K562 (cell line): ENCODE data around the gene THSD8. TPM values are rescaled to one million over a fixed set of nuclear protein-coding genes. Genes with fewer than 3 reads are reported as not detected.

Experiments
- CTCFL ChIP-seq: IDR thresholded peaks from 2 replicates; pipeline ENCODE4 v1.6.1; 2011; ENCODE audit warnings: borderline replicate concordance, low read depth, mild to moderate bottlenecking, moderate library complexity, low read length; ENCODE audit not compliant: insufficient read depth, poor library complexity, severe bottlenecking
- MTA3 ChIP-seq: fragments of 450-650 bp; formaldehyde crosslinking; IDR thresholded peaks from 2 replicates; pipeline ENCODE4 v1.6.1; 2017; ENCODE audit warnings: mild to moderate bottlenecking, borderline replicate concordance
- SMAD2 ChIP-seq: fragments of 150-350 bp; IDR thresholded peaks from 2 replicates; pipeline ENCODE4 v1.6.1; 2014; ENCODE audit warnings: low read depth, mild to moderate bottlenecking, low read length
- ZBTB33 ChIP-seq: sonication (generic); formaldehyde crosslinking; IDR thresholded peaks from 2 replicates; pipeline ENCODE4 v1.8.1; 2023; ENCODE audit warnings: mild to moderate bottlenecking, missing genetic modification reagents
- ZKSCAN8 ChIP-seq: fragments of 200-800 bp; sonication (Bioruptor generic); IDR thresholded peaks from 2 replicates; pipeline ENCODE4 v1.6.1; 2016; ENCODE audit warnings: missing genetic modification characterization, missing compliant biosample characterization
- ZNF12 ChIP-seq: sonication (generic); formaldehyde crosslinking; IDR thresholded peaks from 2 replicates; pipeline ENCODE4 v1.4.0; 2020; ENCODE audit warnings: mild to moderate bottlenecking, missing genetic modification reagents
- ZNF740 ChIP-seq, 3 experiments: fragments of 200-800 bp in 1 of 3; sonication (Bioruptor generic) in 1 of 3; sonication (generic) in 1 of 3; formaldehyde crosslinking in 1 of 3; IDR thresholded peaks; 2 replicates each; pipeline versions ENCODE4 v1.6.1 to v1.8.0; 2016 to 2022; ENCODE audit warnings: mild to moderate bottlenecking in 2 of 3, missing compliant biosample characterization in 2 of 3, missing genetic modification characterization in 2 of 3, missing genetic modification reagents in 1 of 3
- polyA plus RNA-seq, 8 experiments: library from polyadenylated mRNA; depleted of rRNA in 4 of 8; stranded (reverse) in 5 of 8; unstranded in 3 of 8; fragments of >200 nt; fragmentation: Nextera tagmentation in 2 of 8; fragmentation: Illumina TruSeq in 1 of 8; extraction: Ambion mirVana in 2 of 8; extraction: Trizol in 1 of 8; gene quantifications; 2 replicates each; pipeline versions ENCODE4 v1.2.1 to v1.2.3, GENCODE V29; 2011 to 2014; ENCODE audit warnings: inconsistent platforms in 1 of 8, missing spikeins in 1 of 8
- total RNA-seq, 7 experiments: library from RNA; depleted of rRNA in 6 of 7; stranded (reverse); fragments of >200 nt in 6 of 7; fragmentation: Illumina TruSeq in 2 of 7; extraction: Trizol in 2 of 7; gene quantifications; 2 replicates each; pipeline versions ENCODE4 v1.2.1 to v1.2.3, GENCODE V29; 2011 to 2021; ENCODE audit warnings: low replicate concordance in 1 of 7
- TF ChIP-seq, protein P1 (sequence below): fragments of 250-450 bp; sonication (Bioruptor Pico); IDR thresholded peaks from 2 replicates; pipeline ENCODE4 v1.4.0; 2020
- TF ChIP-seq, protein P2 (sequence below), 2 experiments: fragments of 450-650 bp; IDR thresholded peaks; 2 replicates each; pipeline ENCODE4 v1.6.1; 2016

The THSD8 gene
- total and polyA plus RNA-seq, 9 of the 15 experiments (the other 6 are each of a cell fraction or from before 2014, with no cell fraction given): 8.4 to 42.4 (median 19.9) TPM; not detected in 2

GRCh38 chr19:12777217-12778016 lies 24.5 kb upstream of the THSD8 start (continued):
- TF ChIP-seq, protein P1, sequence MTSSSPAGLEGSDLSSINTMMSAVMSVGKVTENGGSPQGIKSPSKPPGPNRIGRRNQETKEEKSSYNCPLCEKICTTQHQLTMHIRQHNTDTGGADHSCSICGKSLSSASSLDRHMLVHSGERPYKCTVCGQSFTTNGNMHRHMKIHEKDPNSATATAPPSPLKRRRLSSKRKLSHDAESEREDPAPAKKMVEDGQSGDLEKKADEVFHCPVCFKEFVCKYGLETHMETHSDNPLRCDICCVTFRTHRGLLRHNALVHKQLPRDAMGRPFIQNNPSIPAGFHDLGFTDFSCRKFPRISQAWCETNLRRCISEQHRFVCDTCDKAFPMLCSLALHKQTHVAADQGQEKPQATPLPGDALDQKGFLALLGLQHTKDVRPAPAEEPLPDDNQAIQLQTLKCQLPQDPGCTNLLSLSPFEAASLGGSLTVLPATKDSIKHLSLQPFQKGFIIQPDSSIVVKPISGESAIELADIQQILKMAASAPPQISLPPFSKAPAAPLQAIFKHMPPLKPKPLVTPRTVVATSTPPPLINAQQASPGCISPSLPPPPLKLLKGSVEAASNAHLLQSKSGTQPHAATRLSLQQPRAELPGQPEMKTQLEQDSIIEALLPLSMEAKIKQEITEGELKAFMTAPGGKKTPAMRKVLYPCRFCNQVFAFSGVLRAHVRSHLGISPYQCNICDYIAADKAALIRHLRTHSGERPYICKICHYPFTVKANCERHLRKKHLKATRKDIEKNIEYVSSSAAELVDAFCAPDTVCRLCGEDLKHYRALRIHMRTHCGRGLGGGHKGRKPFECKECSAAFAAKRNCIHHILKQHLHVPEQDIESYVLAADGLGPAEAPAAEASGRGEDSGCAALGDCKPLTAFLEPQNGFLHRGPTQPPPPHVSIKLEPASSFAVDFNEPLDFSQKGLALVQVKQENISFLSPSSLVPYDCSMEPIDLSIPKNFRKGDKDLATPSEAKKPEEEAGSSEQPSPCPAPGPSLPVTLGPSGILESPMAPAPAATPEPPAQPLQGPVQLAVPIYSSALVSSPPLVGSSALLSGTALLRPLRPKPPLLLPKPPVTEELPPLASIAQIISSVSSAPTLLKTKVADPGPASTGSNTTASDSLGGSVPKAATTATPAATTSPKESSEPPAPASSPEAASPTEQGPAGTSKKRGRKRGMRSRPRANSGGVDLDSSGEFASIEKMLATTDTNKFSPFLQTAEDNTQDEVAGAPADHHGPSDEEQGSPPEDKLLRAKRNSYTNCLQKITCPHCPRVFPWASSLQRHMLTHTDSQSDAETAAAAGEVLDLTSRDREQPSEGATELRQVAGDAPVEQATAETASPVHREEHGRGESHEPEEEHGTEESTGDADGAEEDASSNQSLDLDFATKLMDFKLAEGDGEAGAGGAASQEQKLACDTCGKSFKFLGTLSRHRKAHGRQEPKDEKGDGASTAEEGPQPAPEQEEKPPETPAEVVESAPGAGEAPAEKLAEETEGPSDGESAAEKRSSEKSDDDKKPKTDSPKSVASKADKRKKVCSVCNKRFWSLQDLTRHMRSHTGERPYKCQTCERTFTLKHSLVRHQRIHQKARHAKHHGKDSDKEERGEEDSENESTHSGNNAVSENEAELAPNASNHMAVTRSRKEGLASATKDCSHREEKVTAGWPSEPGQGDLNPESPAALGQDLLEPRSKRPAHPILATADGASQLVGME (CRISPR knock-in tag): no peak
- 0 out of 2 replicates have a peak, but pooled peaks have one; percentile 73 for TF ChIP-seq ZBTB33
- no peak for TF ChIP-seq ZNF740 (CRISPR knock-in tag; IDR thresholded peaks at IDR 0.05)
- TF ChIP-seq ZNF740 (tag; IDR thresholded peaks at IDR 0.05): peak in 1 of 2 experiments; percentile 67; a peak in 2 of 4 replicates
- 0 out of 2 replicates have a peak, but pooled peaks have one; percentile 41 for TF ChIP-seq MTA3
- TF ChIP-seq CTCFL: peak; percentile 80
- TF ChIP-seq ZNF12 (CRISPR knock-in tag): no peak
- peak; percentile 97 for TF ChIP-seq ZKSCAN8
- TF ChIP-seq SMAD2: no peak
- TF ChIP-seq, protein P2, sequence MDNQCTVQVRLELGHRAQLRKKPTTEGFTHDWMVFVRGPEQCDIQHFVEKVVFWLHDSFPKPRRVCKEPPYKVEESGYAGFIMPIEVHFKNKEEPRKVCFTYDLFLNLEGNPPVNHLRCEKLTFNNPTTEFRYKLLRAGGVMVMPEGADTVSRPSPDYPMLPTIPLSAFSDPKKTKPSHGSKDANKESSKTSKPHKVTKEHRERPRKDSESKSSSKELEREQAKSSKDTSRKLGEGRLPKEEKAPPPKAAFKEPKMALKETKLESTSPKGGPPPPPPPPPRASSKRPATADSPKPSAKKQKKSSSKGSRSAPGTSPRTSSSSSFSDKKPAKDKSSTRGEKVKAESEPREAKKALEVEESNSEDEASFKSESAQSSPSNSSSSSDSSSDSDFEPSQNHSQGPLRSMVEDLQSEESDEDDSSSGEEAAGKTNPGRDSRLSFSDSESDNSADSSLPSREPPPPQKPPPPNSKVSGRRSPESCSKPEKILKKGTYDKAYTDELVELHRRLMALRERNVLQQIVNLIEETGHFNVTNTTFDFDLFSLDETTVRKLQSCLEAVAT (IDR thresholded peaks at IDR 0.05): peak in 1 of 2 experiments; percentile 76; a peak in 2 of 4 replicates
